WTC11 (cell line): ENCODE results near the gene SPNS2.

Source experiments
- CBFB ChIP-seq: sonication (generic); formaldehyde crosslinking; IDR thresholded peaks from 2 replicates; pipeline ENCODE4 v1.8.1; 2022; ENCODE audit warnings: mild to moderate bottlenecking, low read depth, missing genetic modification reagents
- NR3C1 ChIP-seq: sonication (generic); formaldehyde crosslinking; conservative IDR thresholded peaks from 2 replicates; pipeline ENCODE4 v1.8.1; 2023; ENCODE audit warnings: low read depth, mild to moderate bottlenecking, missing genetic modification reagents
- PRRX2 ChIP-seq: fragments of 250-450 bp; sonication (Bioruptor Pico); IDR thresholded peaks from 2 replicates; pipeline ENCODE4 v1.8.0; 2021; ENCODE audit warnings: mild to moderate bottlenecking
- SP1 ChIP-seq: sonication (generic); formaldehyde crosslinking; conservative IDR thresholded peaks from 2 replicates; pipeline ENCODE4 v1.8.1; 2022; ENCODE audit warnings: missing genetic modification reagents
- TEAD4 ChIP-seq: sonication (generic); formaldehyde crosslinking; IDR thresholded peaks from 2 replicates; pipeline ENCODE4 v1.8.0; 2022; ENCODE audit warnings: mild to moderate bottlenecking, missing genetic modification reagents
- TF ChIP-seq, protein P1 (sequence below): sonication (generic); formaldehyde crosslinking; IDR thresholded peaks from 2 replicates; pipeline ENCODE4 v1.8.1; 2023; ENCODE audit warnings: mild to moderate bottlenecking, missing genetic modification reagents, moderate library complexity
- TF ChIP-seq, protein P2 (sequence below): fragments of 200-600 bp; IDR thresholded peaks from 2 replicates; pipeline ENCODE4 v1.8.0; 2022; ENCODE audit warnings: antibody characterized with exemption
- TF ChIP-seq, protein P3 (sequence below): sonication (generic); formaldehyde crosslinking; IDR thresholded peaks from 2 replicates; pipeline ENCODE4 v1.8.1; 2022; ENCODE audit warnings: missing genetic modification reagents, borderline replicate concordance
- TF ChIP-seq, protein P4 (sequence below): sonication (generic); formaldehyde crosslinking; IDR thresholded peaks from 2 replicates; pipeline ENCODE4 v1.8.0; 2022; ENCODE audit warnings: mild to moderate bottlenecking, missing genetic modification reagents
- TF ChIP-seq, protein P5 (sequence below): sonication (generic); formaldehyde crosslinking; conservative IDR thresholded peaks from 2 replicates; pipeline ENCODE4 v1.8.1; 2023; ENCODE audit warnings: mild to moderate bottlenecking, low read depth, missing genetic modification reagents, moderate library complexity
- TF ChIP-seq, protein P6 (sequence below): sonication (generic); formaldehyde crosslinking; IDR thresholded peaks from 2 replicates; pipeline ENCODE4 v1.8.1; 2022; ENCODE audit warnings: low read depth, mild to moderate bottlenecking, moderate library complexity, missing genetic modification reagents, borderline replicate concordance

DNA sequence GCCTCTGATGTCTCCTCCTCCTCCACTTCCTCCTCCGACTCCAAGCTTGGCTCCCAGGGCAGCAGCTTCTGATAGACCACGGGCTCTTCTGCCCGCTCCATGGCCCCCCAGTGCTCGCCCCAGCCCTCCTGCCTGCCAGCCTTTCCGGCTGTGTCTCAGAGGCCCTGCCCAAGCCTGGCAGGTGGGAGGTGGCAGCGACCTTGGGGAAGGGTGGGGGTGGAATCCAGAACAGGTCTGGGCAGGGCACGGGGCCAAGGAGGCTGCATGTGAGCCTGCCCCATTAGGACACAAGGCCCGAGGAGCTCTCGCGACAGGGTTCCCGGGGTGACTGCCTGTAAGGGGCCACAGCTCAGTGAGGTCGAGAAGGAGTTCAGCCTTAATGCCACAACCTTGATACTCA, 61.7 kb downstream of the SPNS2 start, which contains the start of gene GGT6:
- TF ChIP-seq, protein P1, sequence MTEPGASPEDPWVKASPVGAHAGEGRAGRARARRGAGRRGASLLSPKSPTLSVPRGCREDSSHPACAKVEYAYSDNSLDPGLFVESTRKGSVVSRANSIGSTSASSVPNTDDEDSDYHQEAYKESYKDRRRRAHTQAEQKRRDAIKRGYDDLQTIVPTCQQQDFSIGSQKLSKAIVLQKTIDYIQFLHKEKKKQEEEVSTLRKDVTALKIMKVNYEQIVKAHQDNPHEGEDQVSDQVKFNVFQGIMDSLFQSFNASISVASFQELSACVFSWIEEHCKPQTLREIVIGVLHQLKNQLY = no peak
- TF ChIP-seq NR3C1 (CRISPR knock-in tag) (no peak), PRRX2 (CRISPR knock-in tag) (no peak), TEAD4 (CRISPR knock-in tag) (no peak), SP1 (no peak), CBFB (CRISPR knock-in tag) (no peak)
- TF ChIP-seq, protein P2, sequence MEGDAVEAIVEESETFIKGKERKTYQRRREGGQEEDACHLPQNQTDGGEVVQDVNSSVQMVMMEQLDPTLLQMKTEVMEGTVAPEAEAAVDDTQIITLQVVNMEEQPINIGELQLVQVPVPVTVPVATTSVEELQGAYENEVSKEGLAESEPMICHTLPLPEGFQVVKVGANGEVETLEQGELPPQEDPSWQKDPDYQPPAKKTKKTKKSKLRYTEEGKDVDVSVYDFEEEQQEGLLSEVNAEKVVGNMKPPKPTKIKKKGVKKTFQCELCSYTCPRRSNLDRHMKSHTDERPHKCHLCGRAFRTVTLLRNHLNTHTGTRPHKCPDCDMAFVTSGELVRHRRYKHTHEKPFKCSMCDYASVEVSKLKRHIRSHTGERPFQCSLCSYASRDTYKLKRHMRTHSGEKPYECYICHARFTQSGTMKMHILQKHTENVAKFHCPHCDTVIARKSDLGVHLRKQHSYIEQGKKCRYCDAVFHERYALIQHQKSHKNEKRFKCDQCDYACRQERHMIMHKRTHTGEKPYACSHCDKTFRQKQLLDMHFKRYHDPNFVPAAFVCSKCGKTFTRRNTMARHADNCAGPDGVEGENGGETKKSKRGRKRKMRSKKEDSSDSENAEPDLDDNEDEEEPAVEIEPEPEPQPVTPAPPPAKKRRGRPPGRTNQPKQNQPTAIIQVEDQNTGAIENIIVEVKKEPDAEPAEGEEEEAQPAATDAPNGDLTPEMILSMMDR = no peak
- TF ChIP-seq, protein P3, sequence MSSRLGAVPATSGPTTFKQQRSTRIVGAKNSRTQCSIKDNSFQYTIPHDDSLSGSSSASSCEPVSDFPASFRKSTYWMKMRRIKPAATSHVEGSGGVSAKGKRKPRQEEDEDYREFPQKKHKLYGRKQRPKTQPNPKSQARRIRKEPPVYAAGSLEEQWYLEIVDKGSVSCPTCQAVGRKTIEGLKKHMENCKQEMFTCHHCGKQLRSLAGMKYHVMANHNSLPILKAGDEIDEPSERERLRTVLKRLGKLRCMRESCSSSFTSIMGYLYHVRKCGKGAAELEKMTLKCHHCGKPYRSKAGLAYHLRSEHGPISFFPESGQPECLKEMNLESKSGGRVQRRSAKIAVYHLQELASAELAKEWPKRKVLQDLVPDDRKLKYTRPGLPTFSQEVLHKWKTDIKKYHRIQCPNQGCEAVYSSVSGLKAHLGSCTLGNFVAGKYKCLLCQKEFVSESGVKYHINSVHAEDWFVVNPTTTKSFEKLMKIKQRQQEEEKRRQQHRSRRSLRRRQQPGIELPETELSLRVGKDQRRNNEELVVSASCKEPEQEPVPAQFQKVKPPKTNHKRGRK (CRISPR knock-in tag) = no peak
- TF ChIP-seq, protein P4, sequence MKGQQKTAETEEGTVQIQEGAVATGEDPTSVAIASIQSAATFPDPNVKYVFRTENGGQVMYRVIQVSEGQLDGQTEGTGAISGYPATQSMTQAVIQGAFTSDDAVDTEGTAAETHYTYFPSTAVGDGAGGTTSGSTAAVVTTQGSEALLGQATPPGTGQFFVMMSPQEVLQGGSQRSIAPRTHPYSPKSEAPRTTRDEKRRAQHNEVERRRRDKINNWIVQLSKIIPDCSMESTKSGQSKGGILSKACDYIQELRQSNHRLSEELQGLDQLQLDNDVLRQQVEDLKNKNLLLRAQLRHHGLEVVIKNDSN (CRISPR knock-in tag) = no peak
- TF ChIP-seq, protein P5, sequence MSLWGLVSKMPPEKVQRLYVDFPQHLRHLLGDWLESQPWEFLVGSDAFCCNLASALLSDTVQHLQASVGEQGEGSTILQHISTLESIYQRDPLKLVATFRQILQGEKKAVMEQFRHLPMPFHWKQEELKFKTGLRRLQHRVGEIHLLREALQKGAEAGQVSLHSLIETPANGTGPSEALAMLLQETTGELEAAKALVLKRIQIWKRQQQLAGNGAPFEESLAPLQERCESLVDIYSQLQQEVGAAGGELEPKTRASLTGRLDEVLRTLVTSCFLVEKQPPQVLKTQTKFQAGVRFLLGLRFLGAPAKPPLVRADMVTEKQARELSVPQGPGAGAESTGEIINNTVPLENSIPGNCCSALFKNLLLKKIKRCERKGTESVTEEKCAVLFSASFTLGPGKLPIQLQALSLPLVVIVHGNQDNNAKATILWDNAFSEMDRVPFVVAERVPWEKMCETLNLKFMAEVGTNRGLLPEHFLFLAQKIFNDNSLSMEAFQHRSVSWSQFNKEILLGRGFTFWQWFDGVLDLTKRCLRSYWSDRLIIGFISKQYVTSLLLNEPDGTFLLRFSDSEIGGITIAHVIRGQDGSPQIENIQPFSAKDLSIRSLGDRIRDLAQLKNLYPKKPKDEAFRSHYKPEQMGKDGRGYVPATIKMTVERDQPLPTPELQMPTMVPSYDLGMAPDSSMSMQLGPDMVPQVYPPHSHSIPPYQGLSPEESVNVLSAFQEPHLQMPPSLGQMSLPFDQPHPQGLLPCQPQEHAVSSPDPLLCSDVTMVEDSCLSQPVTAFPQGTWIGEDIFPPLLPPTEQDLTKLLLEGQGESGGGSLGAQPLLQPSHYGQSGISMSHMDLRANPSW (CRISPR knock-in tag) = no peak
- TF ChIP-seq, protein P6, sequence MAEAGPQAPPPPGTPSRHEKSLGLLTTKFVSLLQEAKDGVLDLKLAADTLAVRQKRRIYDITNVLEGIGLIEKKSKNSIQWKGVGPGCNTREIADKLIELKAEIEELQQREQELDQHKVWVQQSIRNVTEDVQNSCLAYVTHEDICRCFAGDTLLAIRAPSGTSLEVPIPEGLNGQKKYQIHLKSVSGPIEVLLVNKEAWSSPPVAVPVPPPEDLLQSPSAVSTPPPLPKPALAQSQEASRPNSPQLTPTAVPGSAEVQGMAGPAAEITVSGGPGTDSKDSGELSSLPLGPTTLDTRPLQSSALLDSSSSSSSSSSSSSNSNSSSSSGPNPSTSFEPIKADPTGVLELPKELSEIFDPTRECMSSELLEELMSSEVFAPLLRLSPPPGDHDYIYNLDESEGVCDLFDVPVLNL (CRISPR knock-in tag) = no peak
